H9 (cell line): ENCODE data around the gene CCNYL1. TPM values are rescaled to one million over a fixed set of nuclear protein-coding genes. Genes with fewer than 3 reads are reported as not detected.

Experiments
- DNase-seq: peaks from one replicate; pipeline ENCODE4 v3.0.0-alpha.2; 2017
- H2AFZ ChIP-seq: one replicate; pipeline ENCODE4 v1.6.1; 2013; ENCODE audit warnings: mild to moderate bottlenecking, low read length, control low read depth, moderate library complexity
- H2AK5ac ChIP-seq: 2 replicates; pipeline ENCODE4 v1.6.1; 2013; ENCODE audit warnings: low read length, control low read depth, mixed read lengths; ENCODE audit not compliant: insufficient read length
- H2BK120ac ChIP-seq: one replicate; pipeline ENCODE4 v1.6.1; 2013; ENCODE audit warnings: low read depth, mild to moderate bottlenecking, low read length, control low read depth, inconsistent platforms; ENCODE audit not compliant: poor library complexity, severe bottlenecking
- H2BK12ac ChIP-seq: 2 replicates; pipeline ENCODE4 v1.6.1; 2013; ENCODE audit warnings: low read length, control low read depth, mixed read lengths, low read depth; ENCODE audit not compliant: insufficient read length
- H2BK15ac ChIP-seq: 2 replicates; pipeline ENCODE4 v1.6.1; 2013; ENCODE audit warnings: low read depth, low read length, control low read depth
- H2BK20ac ChIP-seq: one replicate; pipeline ENCODE4 v1.6.1; 2013; ENCODE audit warnings: low read depth, mild to moderate bottlenecking, low read length, control low read depth, inconsistent platforms; ENCODE audit not compliant: poor library complexity, severe bottlenecking
- H2BK5ac ChIP-seq: 2 replicates; pipeline ENCODE4 v1.6.1; 2013; ENCODE audit warnings: low read length, control low read depth, mixed read lengths; ENCODE audit not compliant: insufficient read length
- H3K14ac ChIP-seq: 2 replicates; pipeline ENCODE4 v1.6.1; 2013; ENCODE audit warnings: low read length, control low read depth; ENCODE audit not compliant: insufficient read depth
- H3K18ac ChIP-seq: 2 replicates; pipeline ENCODE4 v1.6.1; 2013; ENCODE audit warnings: low read depth, mild to moderate bottlenecking, mixed read lengths, low read length, control low read depth; ENCODE audit not compliant: insufficient read length
- H3K23ac ChIP-seq: 2 replicates; pipeline ENCODE4 v1.6.1; 2013; ENCODE audit warnings: low read length, control low read depth, mixed read lengths, low read depth; ENCODE audit not compliant: insufficient read length
- H3K23me2 ChIP-seq: 2 replicates; pipeline ENCODE4 v1.6.1; 2013; ENCODE audit warnings: low read depth, mild to moderate bottlenecking, mixed read lengths, low read length, control low read depth; ENCODE audit not compliant: insufficient read length, poor library complexity, severe bottlenecking
- H3K27ac ChIP-seq: 2 replicates; pipeline ENCODE4 v1.5.1; 2013; ENCODE audit warnings: low read length, control low read depth, mixed read lengths, low read depth; ENCODE audit not compliant: insufficient read length
- H3K27me3 ChIP-seq: 2 replicates; pipeline ENCODE4 v1.6.1; 2013; ENCODE audit warnings: low read length, control low read depth, inconsistent platforms; ENCODE audit not compliant: insufficient read depth
- H3K4ac ChIP-seq: 2 replicates; pipeline ENCODE4 v1.6.1; 2013; ENCODE audit warnings: low read depth, mild to moderate bottlenecking, control low read depth, inconsistent platforms, low read length, moderate library complexity
- H3K4me1 ChIP-seq: 2 replicates; pipeline ENCODE4 v1.6.1; 2013; ENCODE audit warnings: low read length, control low read depth, inconsistent platforms; ENCODE audit not compliant: insufficient read depth
- H3K4me2 ChIP-seq: 2 replicates; pipeline ENCODE4 v1.6.1; 2013; ENCODE audit warnings: low read length, control low read depth, mixed read lengths; ENCODE audit not compliant: insufficient read length, insufficient read depth
- H3K56ac ChIP-seq: 2 replicates; pipeline ENCODE4 v1.6.1; 2013; ENCODE audit warnings: low read depth, mild to moderate bottlenecking, mixed read lengths, low read length, control low read depth; ENCODE audit not compliant: insufficient read length
- H3K79me1 ChIP-seq: 2 replicates; pipeline ENCODE4 v1.6.1; 2013; ENCODE audit warnings: low read depth, mild to moderate bottlenecking, moderate library complexity, low read length, control low read depth, inconsistent platforms; ENCODE audit not compliant: insufficient read depth, poor library complexity, severe bottlenecking
- H3K79me2 ChIP-seq: 2 replicates; pipeline ENCODE4 v1.6.1; 2013; ENCODE audit warnings: low read length, control low read depth, inconsistent platforms; ENCODE audit not compliant: insufficient read depth
- H3K9ac ChIP-seq: 2 replicates; pipeline ENCODE4 v1.6.1; 2013; ENCODE audit warnings: low read length, control low read depth, mixed read lengths; ENCODE audit not compliant: insufficient read length; ENCODE audit errors: extremely low read depth
- H3K9me3 ChIP-seq: one replicate; pipeline ENCODE4 v1.6.1; 2013; ENCODE audit warnings: low read depth, low read length, inconsistent platforms; ENCODE audit not compliant: control insufficient read depth
- H3T11ph ChIP-seq: one replicate; pipeline ENCODE4 v1.6.1; 2013; ENCODE audit warnings: mild to moderate bottlenecking, low read length, control low read depth, inconsistent platforms
- H4K20me1 ChIP-seq: one replicate; pipeline ENCODE4 v1.6.1; 2013; ENCODE audit not compliant: control insufficient read depth, insufficient read length, insufficient read depth
- H4K5ac ChIP-seq: 2 replicates; pipeline ENCODE4 v1.6.1; 2013; ENCODE audit warnings: low read depth, mild to moderate bottlenecking, mixed read lengths, low read length, control low read depth; ENCODE audit not compliant: insufficient read length
- H4K8ac ChIP-seq: replicated peaks from 2 replicates; pipeline ENCODE4 v1.6.1; 2013; ENCODE audit warnings: low read length, control low read depth, mixed read lengths, low read depth; ENCODE audit not compliant: insufficient read length
- H4K91ac ChIP-seq: 2 replicates; pipeline ENCODE4 v1.6.1; 2013; ENCODE audit warnings: low read depth, mild to moderate bottlenecking, moderate library complexity, mixed read lengths, low read length, control low read depth; ENCODE audit not compliant: insufficient read length
- H3K27ac Mint-ChIP-seq, 3 experiments: 2 replicates in 2 of 3; 3 replicates in 1 of 3; pipeline ENCODE4 v1.8.0; 2020 to 2021; ENCODE audit warnings: mixed read lengths in 3 of 3, mild to moderate bottlenecking in 1 of 3, moderate library complexity in 1 of 3
- H3K27me3 Mint-ChIP-seq: 2 replicates; pipeline ENCODE4 v1.8.0; 2021; ENCODE audit warnings: low read depth, mild to moderate bottlenecking, moderate library complexity, mixed read lengths
- H3K36me3 Mint-ChIP-seq, 3 experiments: 2 replicates in 2 of 3; 3 replicates in 1 of 3; pipeline ENCODE4 v1.8.0; 2020 to 2021; ENCODE audit warnings: low read depth in 3 of 3, mixed read lengths in 3 of 3; ENCODE audit not compliant: insufficient read depth in 1 of 3
- H3K4me1 Mint-ChIP-seq, 2 experiments: 2 replicates each; pipeline ENCODE4 v1.8.0; 2020; ENCODE audit warnings: mixed read lengths in 2 of 2
- H3K4me3 Mint-ChIP-seq, 2 experiments: 2 replicates in 1 of 2; 3 replicates in 1 of 2; pipeline ENCODE4 v1.8.0; 2020 to 2021; ENCODE audit warnings: mild to moderate bottlenecking in 2 of 2, mixed read lengths in 2 of 2, moderate library complexity in 1 of 2
- H3K9me3 Mint-ChIP-seq, 2 experiments: 2 replicates in 1 of 2; 3 replicates in 1 of 2; pipeline ENCODE4 v1.8.0; 2020; ENCODE audit warnings: mild to moderate bottlenecking in 2 of 2, mixed read lengths in 2 of 2, moderate library complexity in 1 of 2
- CTCF ChIP-seq: fragments of 200-600 bp; sonication (generic); conservative IDR thresholded peaks from 3 replicates; pipeline ENCODE4 v1.8.0; 2021; ENCODE audit warnings: antibody characterized with exemption, mild to moderate bottlenecking
- WGBS: extraction: QIAGEN DNeasy Blood & Tissue Kit; methylation state at CpG from one replicate; pipeline ENCODE4 v1.1.7; 2013; ENCODE audit warnings: missing lambda C conversion rate, low lambda C conversion rate, mixed read lengths; ENCODE audit not compliant: insufficient read length; ENCODE audit errors: extremely low coverage; 5-methylcytosine and 5-hydroxymethylcytosine counted together
- total RNA-seq: library from RNA; stranded (reverse); gene quantifications from 2 replicates; pipeline ENCODE4 v1.2.1, GENCODE V29; 2021

CCNYL1 gene
- total RNA-seq, 1 experiment from 2014 or later = 27.0 TPM

GRCh38 chr2:207716056-207716455 lies 4.6 kb downstream of the CCNYL1 start:
- H3K27me3 Mint-ChIP-seq = no peaks in the 10 kb centered on the region

More at GRCh38 chr2:207716056-207716455, 4.6 kb downstream of the CCNYL1 start:
- Histone ChIP-seq H4K5ac (no peak overlapping the region), H3K9ac (no peak overlapping the region), H3K4ac (no peak overlapping the region), H3K79me1 (peaks cover 11% of the 10 kb centered on the region), H2BK20ac (no peak overlapping the region), H4K91ac (no peak overlapping the region), H2AK5ac (no peak overlapping the region), H2BK15ac (no peak overlapping the region), H3K9me3 (no peaks in the 10 kb centered on the region), H2AFZ (no peak overlapping the region), H3K18ac (no peak overlapping the region), H3K79me2 (peaks cover 4% of the 10 kb centered on the region; the same call in 1 of the 2 replicates), H3K14ac (no peak overlapping the region), H3K4me2 (no peak overlapping the region), H3K27me3 (no peaks in the 10 kb centered on the region), H3K23ac (no peak overlapping the region), H2BK12ac (no peak overlapping the region), H3K27ac (no peak overlapping the region), H2BK120ac (no peak overlapping the region), H4K20me1 (no peaks in the 10 kb centered on the region), H3K56ac (no peak overlapping the region), H3K4me1 (no peaks in the 10 kb centered on the region; the same call in 1 of the 2 replicates), H3T11ph (no peak overlapping the region), H2BK5ac (no peak overlapping the region), H4K8ac (no peak overlapping the region), H3K23me2 (peaks cover 7% of the 10 kb centered on the region)
- no peaks in the 10 kb centered on the region; a peak in 2 of 5 replicates for H3K9me3 Mint-ChIP-seq
- TF ChIP-seq CTCF = no peak
- DNase-seq = no peak
- H3K4me1 Mint-ChIP-seq = peaks cover 16 to 17% of the 10 kb centered on the region in 2 experiments
- peaks cover 15 to 40% (median 22%) of the 10 kb centered on the region in 3 experiments; a peak in 6 of 7 replicates for H3K36me3 Mint-ChIP-seq
- no peak overlapping the region for H3K4me3 Mint-ChIP-seq
- no CpG with 5 or more reads among the region's 5 CpGs for WGBS
- H3K27ac Mint-ChIP-seq = no peak overlapping the region
